HepG2 (cell line): Measurements from ENCODE around the gene ZIK1. TPM values are rescaled to one million over a fixed set of nuclear protein-coding genes. Genes with fewer than 3 reads are reported as not detected.

Experiments
- ADNP ChIP-seq: sonication (generic); formaldehyde crosslinking; IDR thresholded peaks from 2 replicates; pipeline ENCODE4 v1.4.0; 2020; ENCODE audit warnings: missing genetic modification reagents
- ATF7-NPFF ChIP-seq: sonication (generic); formaldehyde crosslinking; IDR thresholded peaks from 2 replicates; pipeline ENCODE4 v1.8.1; 2023; ENCODE audit warnings: mild to moderate bottlenecking, low read depth, missing genetic modification reagents, moderate library complexity
- GABPA ChIP-seq, 2 experiments: IDR thresholded peaks; 2 replicates each; pipeline ENCODE4 v1.6.1; 2011 to 2016; ENCODE audit warnings: low read depth in 2 of 2, low read length in 1 of 2, missing biosample characterization in 1 of 2, missing genetic modification characterization in 1 of 2
- GABPB1 ChIP-seq: IDR thresholded peaks from 2 replicates; pipeline ENCODE4 v1.6.1; 2016; ENCODE audit warnings: mild to moderate bottlenecking, missing genetic modification reagents, moderate library complexity, missing compliant biosample characterization
- GATAD1 ChIP-seq: IDR thresholded peaks from 2 replicates; pipeline ENCODE4 v1.6.1; 2016; ENCODE audit warnings: missing genetic modification reagents, missing compliant biosample characterization
- GTF2F1 ChIP-seq: fragments of 150-350 bp; IDR thresholded peaks from 2 replicates; pipeline ENCODE4 v1.6.1; 2014; ENCODE audit warnings: low read length
- NAIF1 ChIP-seq: sonication (generic); formaldehyde crosslinking; IDR thresholded peaks from 2 replicates; pipeline ENCODE4 v1.5.0; 2020; ENCODE audit warnings: mild to moderate bottlenecking, missing genetic modification reagents, borderline replicate concordance
- SAFB2 ChIP-seq: sonication (generic); formaldehyde crosslinking; IDR thresholded peaks from 2 replicates; pipeline ENCODE4 v1.5.1; 2020; ENCODE audit warnings: missing genetic modification reagents, low read depth, mild to moderate bottlenecking, borderline replicate concordance
- SIX4 ChIP-seq: sonication (generic); formaldehyde crosslinking; IDR thresholded peaks from 2 replicates; pipeline ENCODE4 v1.4.0; 2020; ENCODE audit warnings: missing genetic modification reagents
- STAT5B ChIP-seq: sonication (generic); formaldehyde crosslinking; IDR thresholded peaks from 2 replicates; pipeline ENCODE4 v1.4.0; 2020; ENCODE audit warnings: missing genetic modification reagents
- TBX2 ChIP-seq: sonication (generic); formaldehyde crosslinking; IDR thresholded peaks from 2 replicates; pipeline ENCODE4 v1.5.0; 2020; ENCODE audit warnings: missing genetic modification reagents, mild to moderate bottlenecking, borderline replicate concordance
- ZNF160 ChIP-seq: sonication (generic); formaldehyde crosslinking; IDR thresholded peaks from 2 replicates; pipeline ENCODE4 v1.8.0; 2022; ENCODE audit warnings: mild to moderate bottlenecking, inconsistent platforms, missing genetic modification reagents
- ZNF382 ChIP-seq: sonication (generic); formaldehyde crosslinking; IDR thresholded peaks from 2 replicates; pipeline ENCODE4 v1.5.0; 2020; ENCODE audit warnings: missing genetic modification reagents, mild to moderate bottlenecking, borderline replicate concordance
- ZNF431 ChIP-seq: sonication (generic); formaldehyde crosslinking; IDR thresholded peaks from 2 replicates; pipeline ENCODE4 v1.9.0; 2022; ENCODE audit warnings: missing genetic modification reagents, low read depth, mild to moderate bottlenecking, borderline replicate concordance
- ZNF451 ChIP-seq: sonication (generic); formaldehyde crosslinking; IDR thresholded peaks from 2 replicates; pipeline ENCODE4 v1.5.0; 2020; ENCODE audit warnings: mild to moderate bottlenecking, missing genetic modification reagents
- ZNF562 ChIP-seq: sonication (generic); formaldehyde crosslinking; IDR thresholded peaks from 2 replicates; pipeline ENCODE4 v1.8.0; 2022; ENCODE audit warnings: missing genetic modification reagents, borderline replicate concordance
- ZNF598 ChIP-seq: sonication (generic); formaldehyde crosslinking; IDR thresholded peaks from 2 replicates; pipeline ENCODE4 v1.5.1; 2020; ENCODE audit warnings: mild to moderate bottlenecking, missing genetic modification reagents, borderline replicate concordance
- polyA plus RNA-seq, 8 experiments: library from polyadenylated mRNA; depleted of rRNA in 3 of 8; stranded (reverse) in 7 of 8; unstranded in 1 of 8; fragments of >200 nt; fragmentation: Illumina TruSeq in 4 of 8; extraction: Trizol in 4 of 8; gene quantifications; 2 replicates each; pipeline versions ENCODE4 v1.2.1 to v1.2.3, GENCODE V29; 2011 to 2016; ENCODE audit warnings: low read depth in 4 of 8, missing spikeins in 1 of 8, mixed read lengths in 1 of 8; ENCODE audit not compliant: insufficient read depth in 1 of 8
- total RNA-seq, 5 experiments: library from RNA; depleted of rRNA; stranded (reverse); fragments of >200 nt; fragmentation: Illumina TruSeq; extraction: Trizol; gene quantifications; 2 replicates each; pipeline ENCODE4 v1.2.3, GENCODE V29; 2016; ENCODE audit warnings: low read depth in 1 of 5
- TF ChIP-seq, protein P1 (sequence below): sonication (generic); formaldehyde crosslinking; IDR thresholded peaks from 2 replicates; pipeline ENCODE4 v1.8.0; 2022; ENCODE audit warnings: low read depth, missing genetic modification reagents
- TF ChIP-seq, protein P2 (sequence below): sonication (generic); formaldehyde crosslinking; IDR thresholded peaks from 2 replicates; pipeline ENCODE4 v1.8.0; 2022; ENCODE audit warnings: missing genetic modification reagents, mild to moderate bottlenecking, borderline replicate concordance
- TF ChIP-seq, protein P3 (sequence below): IDR thresholded peaks from 2 replicates; pipeline ENCODE4 v1.6.1; 2012; ENCODE audit warnings: low read depth, low read length, improper control_type of control experiment

Gene ZIK1
- total and polyA plus RNA-seq, 2 of the 13 experiments (the other 11 are each of a cell fraction or from before 2014, with no cell fraction given) = 2.1 to 7.2 TPM

DNA sequence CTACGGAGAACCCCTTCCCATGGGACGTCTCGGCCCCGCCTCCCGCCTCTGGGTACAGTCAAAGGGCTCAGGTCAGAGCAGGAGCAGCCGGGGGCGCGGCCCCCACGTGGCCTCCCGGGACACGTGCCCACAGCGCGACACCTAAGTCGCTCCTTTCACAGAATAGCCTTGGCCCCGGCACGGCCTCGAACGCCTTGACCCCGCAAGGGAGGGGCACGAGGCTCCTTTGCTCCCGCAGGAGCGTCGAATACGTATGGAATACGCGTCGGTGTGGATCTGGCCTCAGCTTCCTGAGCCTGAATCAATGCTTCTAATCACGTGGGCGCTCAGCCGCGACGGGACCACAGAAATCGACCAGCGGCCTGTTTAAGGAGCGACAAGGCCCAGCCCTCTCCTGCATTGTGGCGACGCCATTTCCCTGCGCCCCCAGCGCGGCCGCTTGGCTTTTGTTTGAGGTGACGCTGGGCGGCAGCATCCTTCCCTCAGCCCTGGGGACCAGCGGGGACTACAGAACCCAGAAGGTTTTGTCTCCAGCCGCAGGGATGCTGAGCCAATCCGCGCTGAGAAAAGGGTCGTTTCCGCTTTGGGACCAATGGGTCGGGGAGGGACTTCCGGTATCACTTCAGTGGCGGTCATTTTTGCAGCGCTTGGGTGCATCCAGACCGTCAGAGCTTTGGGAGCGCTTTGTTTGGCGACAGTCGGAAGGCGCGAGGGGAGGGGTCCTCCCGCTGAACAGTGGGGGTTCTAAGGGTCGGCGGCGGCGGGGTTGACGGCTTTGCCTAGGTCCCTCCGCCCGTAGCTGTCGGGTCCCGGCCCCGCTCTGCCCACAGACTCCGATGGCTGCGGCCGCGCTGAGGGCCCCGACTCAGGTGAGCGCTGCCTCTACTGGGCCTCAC lies at the start of gene ZIK1 (continued):
- TF ChIP-seq GABPA (IDR thresholded peaks at IDR 0.05; ENCODE audit: low read depth, low read length) (peak; percentile 92), GABPA (CRISPR knock-in tag; IDR thresholded peaks at IDR 0.05; ENCODE audit: low read depth) (peak; percentile 96), STAT5B (CRISPR knock-in tag) (no peak), ZNF562 (CRISPR knock-in tag) (no peak), ZNF598 (CRISPR knock-in tag) (peak; percentile 33; the same call in 1 of the 2 replicates), ZNF382 (CRISPR knock-in tag) (no peak), GABPB1 (CRISPR knock-in tag) (peak; percentile 96), ATF7-NPFF (CRISPR knock-in tag) (no peak), TBX2 (CRISPR knock-in tag) (0 out of 2 replicates have a peak, but pooled peaks have one; percentile 17), ZNF160 (CRISPR knock-in tag) (no peak), ADNP (CRISPR knock-in tag) (no peak), SAFB2 (CRISPR knock-in tag) (no peak), GTF2F1 (no peak), ZNF451 (no peak), GATAD1 (peak; percentile 83), SIX4 (CRISPR knock-in tag) (no peak), NAIF1 (no peak), ZNF431 (CRISPR knock-in tag) (no peak)
- TF ChIP-seq, protein P1, sequence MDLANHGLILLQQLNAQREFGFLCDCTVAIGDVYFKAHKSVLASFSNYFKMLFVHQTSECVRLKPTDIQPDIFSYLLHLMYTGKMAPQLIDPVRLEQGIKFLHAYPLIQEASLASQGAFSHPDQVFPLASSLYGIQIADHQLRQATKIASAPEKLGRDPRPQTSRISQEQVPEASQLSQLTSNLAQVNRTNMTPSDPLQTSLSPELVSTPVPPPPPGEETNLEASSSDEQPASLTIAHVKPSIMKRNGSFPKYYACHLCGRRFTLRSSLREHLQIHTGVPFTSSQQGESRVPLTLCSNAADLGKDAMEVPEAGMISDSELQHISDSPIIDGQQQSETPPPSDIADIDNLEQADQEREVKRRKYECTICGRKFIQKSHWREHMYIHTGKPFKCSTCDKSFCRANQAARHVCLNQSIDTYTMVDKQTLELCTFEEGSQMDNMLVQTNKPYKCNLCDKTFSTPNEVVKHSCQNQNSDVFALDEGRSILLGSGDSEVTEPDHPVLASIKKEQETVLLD (CRISPR knock-in tag) = no peak
- TF ChIP-seq, protein P2, sequence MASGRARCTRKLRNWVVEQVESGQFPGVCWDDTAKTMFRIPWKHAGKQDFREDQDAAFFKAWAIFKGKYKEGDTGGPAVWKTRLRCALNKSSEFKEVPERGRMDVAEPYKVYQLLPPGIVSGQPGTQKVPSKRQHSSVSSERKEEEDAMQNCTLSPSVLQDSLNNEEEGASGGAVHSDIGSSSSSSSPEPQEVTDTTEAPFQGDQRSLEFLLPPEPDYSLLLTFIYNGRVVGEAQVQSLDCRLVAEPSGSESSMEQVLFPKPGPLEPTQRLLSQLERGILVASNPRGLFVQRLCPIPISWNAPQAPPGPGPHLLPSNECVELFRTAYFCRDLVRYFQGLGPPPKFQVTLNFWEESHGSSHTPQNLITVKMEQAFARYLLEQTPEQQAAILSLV (CRISPR knock-in tag) = no peak
- TF ChIP-seq, protein P3, sequence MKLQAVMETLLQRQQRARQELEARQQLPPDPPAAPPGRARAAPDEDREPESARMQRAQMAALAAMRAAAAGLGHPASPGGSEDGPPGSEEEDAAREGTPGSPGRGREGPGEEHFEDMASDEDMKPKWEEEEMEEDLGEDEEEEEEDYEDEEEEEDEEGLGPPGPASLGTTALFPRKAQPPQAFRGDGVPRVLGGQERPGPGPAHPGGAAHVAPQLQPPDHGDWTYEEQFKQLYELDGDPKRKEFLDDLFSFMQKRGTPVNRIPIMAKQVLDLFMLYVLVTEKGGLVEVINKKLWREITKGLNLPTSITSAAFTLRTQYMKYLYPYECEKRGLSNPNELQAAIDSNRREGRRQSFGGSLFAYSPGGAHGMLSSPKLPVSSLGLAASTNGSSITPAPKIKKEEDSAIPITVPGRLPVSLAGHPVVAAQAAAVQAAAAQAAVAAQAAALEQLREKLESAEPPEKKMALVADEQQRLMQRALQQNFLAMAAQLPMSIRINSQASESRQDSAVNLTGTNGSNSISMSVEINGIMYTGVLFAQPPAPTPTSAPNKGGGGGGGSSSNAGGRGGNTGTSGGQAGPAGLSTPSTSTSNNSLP = no peak
